ENCODE results near the gene VTA1.

DNA sequence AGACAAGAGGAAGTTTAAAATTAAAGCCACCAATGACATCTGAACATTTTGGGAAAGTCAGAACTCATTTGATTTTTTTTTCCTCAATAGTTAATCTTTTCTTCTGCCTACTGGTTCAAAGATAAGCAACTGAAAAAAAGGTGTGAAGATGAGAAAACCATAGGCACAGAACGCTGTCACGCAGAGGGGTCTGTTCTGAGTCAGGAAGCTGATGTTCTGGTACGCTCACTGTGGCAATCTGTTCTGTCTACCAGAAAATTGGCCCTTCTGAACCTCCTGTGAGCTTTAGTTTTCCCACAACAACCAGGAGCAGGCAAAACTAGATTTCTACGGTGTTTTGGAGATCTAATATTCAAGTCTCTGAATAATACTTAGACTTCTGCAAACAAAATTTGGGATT is 78.1 kb downstream of the VTA1 start:
- TF ChIP-seq, protein P1, sequence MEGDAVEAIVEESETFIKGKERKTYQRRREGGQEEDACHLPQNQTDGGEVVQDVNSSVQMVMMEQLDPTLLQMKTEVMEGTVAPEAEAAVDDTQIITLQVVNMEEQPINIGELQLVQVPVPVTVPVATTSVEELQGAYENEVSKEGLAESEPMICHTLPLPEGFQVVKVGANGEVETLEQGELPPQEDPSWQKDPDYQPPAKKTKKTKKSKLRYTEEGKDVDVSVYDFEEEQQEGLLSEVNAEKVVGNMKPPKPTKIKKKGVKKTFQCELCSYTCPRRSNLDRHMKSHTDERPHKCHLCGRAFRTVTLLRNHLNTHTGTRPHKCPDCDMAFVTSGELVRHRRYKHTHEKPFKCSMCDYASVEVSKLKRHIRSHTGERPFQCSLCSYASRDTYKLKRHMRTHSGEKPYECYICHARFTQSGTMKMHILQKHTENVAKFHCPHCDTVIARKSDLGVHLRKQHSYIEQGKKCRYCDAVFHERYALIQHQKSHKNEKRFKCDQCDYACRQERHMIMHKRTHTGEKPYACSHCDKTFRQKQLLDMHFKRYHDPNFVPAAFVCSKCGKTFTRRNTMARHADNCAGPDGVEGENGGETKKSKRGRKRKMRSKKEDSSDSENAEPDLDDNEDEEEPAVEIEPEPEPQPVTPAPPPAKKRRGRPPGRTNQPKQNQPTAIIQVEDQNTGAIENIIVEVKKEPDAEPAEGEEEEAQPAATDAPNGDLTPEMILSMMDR (IDR thresholded peaks at IDR 0.05) = no peak
- TF ChIP-seq POLR2A (IDR thresholded peaks at IDR 0.05) = no peak
